HCT116 (cell line): ENCODE results near the gene MADD. TPM values are rescaled to one million over a fixed set of nuclear protein-coding genes. Genes with fewer than 3 reads are reported as not detected.

Experiments
- ATAC-seq: fragments of 200-7000 bp; cut with Tn5 transposase; 2 replicates; pipeline ENCODE4 v1.9.1; 2020; ENCODE audit warnings: mild to moderate bottlenecking, moderate library complexity
- BruUV-seq: library from RNA; stranded (reverse); fragments of 400-500 nt; replicated peaks from 2 replicates; lab custom pipeline; 2021; lab: Mats Ljungman, UMichigan
- CTCF ChIA-PET: fragments of 300-600 bp; sonication (Branson Sonifier 250); formaldehyde crosslinking; loops from one replicate; lab custom pipeline; 2021; ENCODE audit warnings: antibody characterized with exemption; lab: Charles Lee
- POLR2A ChIA-PET: fragments of 300-600, 350-600 bp; sonication (Branson Sonifier 250); formaldehyde crosslinking; loops from one replicate; lab custom pipeline; 2021; ENCODE audit warnings: antibody characterized with exemption; lab: Charles Lee
- RAD21 ChIA-PET, 2 experiments: fragments of 300-600 bp; sonication (Branson Sonifier 250); formaldehyde crosslinking; loops; one replicate each; lab custom pipeline; 2023; ENCODE audit warnings: low total read pairs in 2 of 2; ENCODE audit not compliant: uncharacterized antibody in 2 of 2, unreplicated experiment in 2 of 2, low non-redundant PET in 1 of 2; lab: Charles Lee
- DNase-seq: peaks from one replicate; pipeline ENCODE4 v3.0.0-alpha.2; 2010; ENCODE audit warnings: low read depth, low spot score
- H2AFZ ChIP-seq: fragments of 200-600 bp; shearing (Covaris generic), sonication (generic); 2 replicates; pipeline ENCODE4 v1.6.1; 2017; ENCODE audit warnings: low read depth, mixed run types, mixed read lengths, antibody characterized with exemption, low read length; ENCODE audit not compliant: poor library complexity, severe bottlenecking
- H3K27ac ChIP-seq: 2 replicates; pipeline ENCODE4 v1.5.1; 2012; ENCODE audit warnings: low read depth, low read length
- H3K27me3 ChIP-seq: fragments of 200-600 bp; sonication (generic); 2 replicates; pipeline ENCODE4 v1.6.1; 2016; ENCODE audit warnings: mixed run types, low read length, mixed read lengths; ENCODE audit not compliant: insufficient read depth
- H3K36me3 ChIP-seq, 2 experiments: fragments of 200-500 bp in 1 of 2; fragments of 200-600 bp in 1 of 2; sonication (Bioruptor generic) in 1 of 2; sonication (generic) in 1 of 2; 2 replicates each; pipeline versions ENCODE4 v1.5.1 to v1.6.1; 2014 to 2016; ENCODE audit warnings: low read length in 2 of 2, inconsistent platforms in 1 of 2, mixed read lengths in 1 of 2, mixed run types in 1 of 2; ENCODE audit not compliant: insufficient read depth in 2 of 2, control insufficient read depth in 1 of 2
- H3K4me1 ChIP-seq, 2 experiments: fragments of 200-600 bp in 1 of 2; sonication (generic) in 1 of 2; 2 replicates each; pipeline versions ENCODE4 v1.5.1 to v1.6.1; 2012 to 2017; ENCODE audit warnings: low read length in 2 of 2, inconsistent platforms in 1 of 2, mild to moderate bottlenecking in 1 of 2, mixed read lengths in 1 of 2, mixed run types in 1 of 2, moderate library complexity in 1 of 2; ENCODE audit not compliant: insufficient read depth in 2 of 2, control insufficient read depth in 1 of 2
- H3K4me2 ChIP-seq: fragments of 200-600 bp; sonication (generic); 2 replicates; pipeline ENCODE4 v1.6.1; 2017; ENCODE audit warnings: mixed run types, low read length, mixed read lengths
- H3K4me3 ChIP-seq, 2 experiments: fragments of 200-600 bp in 1 of 2; sonication (generic) in 1 of 2; replicated peaks in 1 of 2; 2 replicates each; pipeline ENCODE4 v1.5.1; 2011 to 2016; ENCODE audit warnings: low read length in 2 of 2, control low read depth in 1 of 2, low read depth in 1 of 2, mild to moderate bottlenecking in 1 of 2, mixed read lengths in 1 of 2, mixed run types in 1 of 2
- H3K79me2 ChIP-seq: fragments of 200-600 bp; sonication (generic); 2 replicates; pipeline ENCODE4 v1.6.1; 2017; ENCODE audit warnings: mild to moderate bottlenecking, mixed run types, low read length, moderate library complexity, mixed read lengths; ENCODE audit not compliant: insufficient read depth
- H3K9ac ChIP-seq: fragments of 200-600 bp; sonication (generic); 2 replicates; pipeline ENCODE4 v1.6.1; 2016; ENCODE audit warnings: low read length, mixed read lengths
- H3K9me2 ChIP-seq: fragments of 200-600 bp; sonication (generic), shearing (Covaris generic); 2 replicates; pipeline ENCODE4 v1.6.1; 2017; ENCODE audit warnings: mixed run types, mild to moderate bottlenecking, moderate library complexity; ENCODE audit not compliant: insufficient read depth
- H3K9me3 ChIP-seq, 2 experiments: fragments of 200-500 bp in 1 of 2; fragments of 200-600 bp in 1 of 2; sonication (Bioruptor generic) in 1 of 2; sonication (generic) in 1 of 2; 2 replicates each; pipeline ENCODE4 v1.6.1; 2014 to 2017; ENCODE audit warnings: low read length in 2 of 2, mixed read lengths in 2 of 2, inconsistent platforms in 1 of 2, low read depth in 1 of 2, mild to moderate bottlenecking in 1 of 2, mixed run types in 1 of 2, moderate library complexity in 1 of 2; ENCODE audit not compliant: control insufficient read depth in 1 of 2, insufficient read depth in 1 of 2
- H4K20me1 ChIP-seq: fragments of 200-600 bp; sonication (generic), shearing (Covaris generic); 2 replicates; pipeline ENCODE4 v1.6.1; 2017; ENCODE audit warnings: mixed run types, mild to moderate bottlenecking, moderate library complexity; ENCODE audit not compliant: insufficient read depth
- ATF3 ChIP-seq: IDR thresholded peaks from 2 replicates; pipeline ENCODE4 v1.6.1; 2012
- CBX3 ChIP-seq: IDR thresholded peaks from 2 replicates; pipeline ENCODE4 v1.6.1; 2012; ENCODE audit warnings: low read depth
- CEBPB ChIP-seq: IDR thresholded peaks from 2 replicates; pipeline ENCODE4 v1.6.1; 2012; ENCODE audit warnings: low read depth
- ELF1 ChIP-seq: IDR thresholded peaks from 2 replicates; pipeline ENCODE4 v1.6.1; 2012; ENCODE audit warnings: low read depth, borderline replicate concordance
- JUND ChIP-seq: IDR thresholded peaks from 2 replicates; pipeline ENCODE4 v1.6.1; 2012
- POLR2A ChIP-seq: IDR thresholded peaks from 2 replicates; pipeline ENCODE4 v1.7.0; 2011; ENCODE audit warnings: borderline replicate concordance; ENCODE audit not compliant: insufficient read depth, insufficient read length; ENCODE audit errors: extremely low read depth
- POLR2AphosphoS5 ChIP-seq: IDR thresholded peaks from 2 replicates; pipeline ENCODE4 v1.6.1; 2011; ENCODE audit warnings: mild to moderate bottlenecking, low read depth, low read length, moderate library complexity
- intact Hi-C: fragments of 100-400 bp; cut with micrococcal nuclease; formaldehyde crosslinking; loops from 2 replicates; pipeline ENCODE4 v1.10.0; 2022
- total RNA-seq: library from RNA; stranded (reverse); gene quantifications from one replicate; pipeline ENCODE4 v1.2.1, GENCODE V29; 2021; ENCODE audit not compliant: unreplicated experiment
- TF ChIP-seq, protein P1 (sequence below): IDR thresholded peaks from 2 replicates; pipeline ENCODE4 v1.6.1; 2012; ENCODE audit warnings: low read depth

Gene MADD
- total RNA-seq, 1 experiment from 2014 or later = 37.1 TPM

DNA sequence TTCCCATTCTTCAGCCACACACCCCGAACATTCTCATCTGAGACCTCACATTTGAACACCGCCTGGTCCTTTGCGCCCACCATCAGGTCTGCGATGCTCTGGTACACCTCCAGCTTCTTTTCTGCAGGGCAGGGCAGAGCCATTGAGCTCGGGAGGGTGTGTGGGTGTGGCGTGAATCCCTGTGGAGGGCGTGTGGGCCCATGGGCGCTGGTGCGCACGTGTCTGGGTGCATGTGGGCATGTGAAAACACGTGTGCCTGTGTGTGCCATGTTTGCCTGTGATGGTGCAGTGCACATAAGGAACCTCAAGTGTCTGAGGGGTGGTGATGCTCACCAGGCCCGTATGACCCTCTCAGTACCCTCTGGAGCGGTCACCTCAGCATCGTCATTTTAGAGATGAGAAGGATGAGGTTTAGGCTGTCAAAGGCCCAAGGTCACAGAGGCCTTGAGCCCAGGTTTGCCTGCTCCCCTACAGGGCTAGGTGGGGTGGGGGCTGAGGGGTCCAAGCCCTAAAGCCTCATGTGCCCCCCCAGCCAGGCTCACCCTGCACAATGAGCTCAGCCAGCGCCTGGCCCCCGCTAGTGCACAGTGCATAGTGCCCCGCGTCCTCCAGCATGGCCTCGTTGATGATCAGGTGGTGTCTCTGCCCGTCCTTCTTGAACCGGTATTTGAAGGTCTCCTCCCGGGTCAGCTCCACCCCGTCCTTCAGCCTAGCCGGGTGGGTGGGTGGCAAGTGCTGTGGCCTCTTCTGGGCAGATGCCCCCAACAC lies 72.3 kb downstream of the MADD start:
- CTCF ChIA-PET = no interaction called here
- no TSS peak for BruUV-seq

More for the DNA sequence above, 72.3 kb downstream of the MADD start:
- ChIA-PET POLR2A (no interaction called here), RAD21 (no interaction called here)
- no peak overlapping the region for H3K9ac ChIP-seq
- H3K9me2 ChIP-seq = no peaks in the 10 kb centered on the region
- no peaks in the 10 kb centered on the region for H3K9me3 ChIP-seq
- H3K27me3 ChIP-seq = no peaks in the 10 kb centered on the region
- no peaks in the 10 kb centered on the region for H4K20me1 ChIP-seq
- intact Hi-C loops = no loop called here
- no peak for ATAC-seq
- H3K27ac ChIP-seq = no peak overlapping the region
- no peak overlapping the region for H3K4me3 ChIP-seq
- H2AFZ ChIP-seq = no peak overlapping the region
- TF ChIP-seq POLR2AphosphoS5 = no peak
- no peak for TF ChIP-seq JUND
- no peak for TF ChIP-seq POLR2A
- TF ChIP-seq CBX3 = no peak
- TF ChIP-seq ELF1 = no peak
- no peak for TF ChIP-seq ATF3
- TF ChIP-seq, protein P1, sequence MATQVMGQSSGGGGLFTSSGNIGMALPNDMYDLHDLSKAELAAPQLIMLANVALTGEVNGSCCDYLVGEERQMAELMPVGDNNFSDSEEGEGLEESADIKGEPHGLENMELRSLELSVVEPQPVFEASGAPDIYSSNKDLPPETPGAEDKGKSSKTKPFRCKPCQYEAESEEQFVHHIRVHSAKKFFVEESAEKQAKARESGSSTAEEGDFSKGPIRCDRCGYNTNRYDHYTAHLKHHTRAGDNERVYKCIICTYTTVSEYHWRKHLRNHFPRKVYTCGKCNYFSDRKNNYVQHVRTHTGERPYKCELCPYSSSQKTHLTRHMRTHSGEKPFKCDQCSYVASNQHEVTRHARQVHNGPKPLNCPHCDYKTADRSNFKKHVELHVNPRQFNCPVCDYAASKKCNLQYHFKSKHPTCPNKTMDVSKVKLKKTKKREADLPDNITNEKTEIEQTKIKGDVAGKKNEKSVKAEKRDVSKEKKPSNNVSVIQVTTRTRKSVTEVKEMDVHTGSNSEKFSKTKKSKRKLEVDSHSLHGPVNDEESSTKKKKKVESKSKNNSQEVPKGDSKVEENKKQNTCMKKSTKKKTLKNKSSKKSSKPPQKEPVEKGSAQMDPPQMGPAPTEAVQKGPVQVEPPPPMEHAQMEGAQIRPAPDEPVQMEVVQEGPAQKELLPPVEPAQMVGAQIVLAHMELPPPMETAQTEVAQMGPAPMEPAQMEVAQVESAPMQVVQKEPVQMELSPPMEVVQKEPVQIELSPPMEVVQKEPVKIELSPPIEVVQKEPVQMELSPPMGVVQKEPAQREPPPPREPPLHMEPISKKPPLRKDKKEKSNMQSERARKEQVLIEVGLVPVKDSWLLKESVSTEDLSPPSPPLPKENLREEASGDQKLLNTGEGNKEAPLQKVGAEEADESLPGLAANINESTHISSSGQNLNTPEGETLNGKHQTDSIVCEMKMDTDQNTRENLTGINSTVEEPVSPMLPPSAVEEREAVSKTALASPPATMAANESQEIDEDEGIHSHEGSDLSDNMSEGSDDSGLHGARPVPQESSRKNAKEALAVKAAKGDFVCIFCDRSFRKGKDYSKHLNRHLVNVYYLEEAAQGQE = no peak
- TF ChIP-seq CEBPB = no peak
- no peaks in the 10 kb centered on the region for H3K36me3 ChIP-seq
- H3K4me1 ChIP-seq = peaks cover under 1 to 5% of the 10 kb centered on the region in 2 experiments; a peak in 3 of 4 replicates
- no peak for DNase-seq
- H3K79me2 ChIP-seq = no peaks in the 10 kb centered on the region
- H3K4me2 ChIP-seq = no peak overlapping the region
